ENCODE results near the gene IL27RA.

- TF ChIP-seq POLR2AphosphoS5 (IDR thresholded peaks at IDR 0.05; ENCODE audit: low read depth, low read length) (no peak), REST (IDR thresholded peaks at IDR 0.05; ENCODE audit: insufficient read depth in 1 of 2, low read depth in 2 of 2, low read length in 2 of 2) (no peak)
Measured at GRCh38 chr19:13993590-13994300, 37.8 kb upstream of the IL27RA start.

Data from PFSK-1 (cell line).